CD4-positive, CD25-positive, alpha-beta regulatory T cell (primary cell): ENCODE data around the gene KCTD8. TPM values are rescaled to one million over a fixed set of nuclear protein-coding genes. Genes with fewer than 3 reads are reported as not detected.
A peak's percentile ranks its signal among the peaks of the same experiment; 100 is the strongest.

Experiments
- ATAC-seq, 2 donors: fragments of 150-1000 bp; cut with Tn5 transposase; one replicate each; pipeline ENCODE4 v1.10.0; 2021; ENCODE audit warnings: low read depth in 2 of 2, moderate number of reproducible peaks in 2 of 2, moderate library complexity in 1 of 2
- DNase-seq, 3 donors: peaks; one replicate each; pipeline versions ENCODE4 v3.0.0 to v3.0.0-alpha.2; 2012 to 2022; ENCODE audit warnings: mixed read lengths in 1 of 3
- H3K27ac ChIP-seq: one replicate; pipeline ENCODE4 v1.7.0; 2013; ENCODE audit warnings: mild to moderate bottlenecking, low read length; ENCODE audit not compliant: insufficient read depth, poor library complexity, severe bottlenecking
- H3K27me3 ChIP-seq: one replicate; pipeline ENCODE4 v1.7.0; 2013; ENCODE audit warnings: low read length; ENCODE audit not compliant: control insufficient read depth, insufficient read depth
- H3K36me3 ChIP-seq: one replicate; pipeline ENCODE4 v1.7.0; 2013; ENCODE audit warnings: mild to moderate bottlenecking, low read length, moderate library complexity; ENCODE audit not compliant: control insufficient read depth, insufficient read depth
- H3K4me1 ChIP-seq: 2 replicates; pipeline ENCODE4 v1.7.0; 2013; ENCODE audit warnings: mild to moderate bottlenecking, low read length; ENCODE audit not compliant: insufficient read depth, control insufficient read depth, poor library complexity, severe bottlenecking
- H3K4me3 ChIP-seq: one replicate; pipeline ENCODE4 v1.7.0; 2013; ENCODE audit warnings: low read depth, mild to moderate bottlenecking, low read length, moderate library complexity
- H3K9me3 ChIP-seq, 2 experiments: 1 replicate in 1 of 2; 2 replicates in 1 of 2; pipeline ENCODE4 v1.7.0; 2013; ENCODE audit warnings: low read length in 2 of 2, mild to moderate bottlenecking in 1 of 2, moderate library complexity in 1 of 2; ENCODE audit not compliant: control insufficient read depth in 2 of 2
- H3K27ac Mint-ChIP-seq, 3 donors: one replicate each; pipeline ENCODE4 v1.8.0; 2020 to 2022; ENCODE audit warnings: mild to moderate bottlenecking in 3 of 3, mixed read lengths in 3 of 3, moderate library complexity in 2 of 3
- H3K27me3 Mint-ChIP-seq: one replicate; pipeline ENCODE4 v1.8.0; 2022; ENCODE audit warnings: mild to moderate bottlenecking, mixed read lengths
- H3K36me3 Mint-ChIP-seq: one replicate; pipeline ENCODE4 v1.8.0; 2020; ENCODE audit warnings: mixed read lengths
- H3K4me1 Mint-ChIP-seq, 4 donors: one replicate each; pipeline ENCODE4 v1.8.0; 2020 to 2022; ENCODE audit warnings: mixed read lengths in 4 of 4, mild to moderate bottlenecking in 1 of 4
- H3K4me3 Mint-ChIP-seq, 4 donors: one replicate each; pipeline ENCODE4 v1.8.0; 2020 to 2022; ENCODE audit warnings: mild to moderate bottlenecking in 4 of 4, mixed read lengths in 4 of 4, moderate library complexity in 3 of 4
- H3K9me3 Mint-ChIP-seq, 7 donors: one replicate each; pipeline ENCODE4 v1.8.0; 2020 to 2022; ENCODE audit warnings: mixed read lengths in 7 of 7, mild to moderate bottlenecking in 3 of 7, moderate library complexity in 2 of 7
- polyA plus RNA-seq, 4 donors: library from polyadenylated mRNA; unstranded; fragments of 300-500 nt; fragmentation: Illumina TruSeq; gene quantifications; one replicate each; pipeline ENCODE4 v1.2.3, GENCODE V29; 2021
- total RNA-seq: library from RNA; stranded (reverse); gene quantifications from one replicate; pipeline ENCODE4 v1.2.3, GENCODE V29; 2022

Gene KCTD8
- total and polyA plus RNA-seq, 5 donors from 2014 or later = not detected

GRCh38 chr4:44446801-44447562 is 1.6 kb downstream of the KCTD8 start:
- H3K4me3 Mint-ChIP-seq = peak overlapping the region in 2 of 4 donors; percentile 33 to 39
- no peak overlapping the region for H3K27ac ChIP-seq
- no peak for ATAC-seq
- H3K9me3 ChIP-seq = no peaks in the 10 kb centered on the region
- H3K9me3 Mint-ChIP-seq = peaks cover 0 to 11% (median 0%) of the 10 kb centered on the region in 7 donors
- no peaks in the 10 kb centered on the region for H3K36me3 Mint-ChIP-seq
- peaks cover 48% of the 10 kb centered on the region for H3K27me3 Mint-ChIP-seq
- H3K27ac Mint-ChIP-seq = no peak overlapping the region
- peaks cover 17% of the 10 kb centered on the region for H3K27me3 ChIP-seq
- peaks cover 0 to 12% (median 1%) of the 10 kb centered on the region in 4 donors for H3K4me1 Mint-ChIP-seq
- peaks cover 10% of the 10 kb centered on the region for H3K4me1 ChIP-seq
- DNase-seq = no peak
- no peak overlapping the region for H3K4me3 ChIP-seq
- H3K36me3 ChIP-seq = no peaks in the 10 kb centered on the region

GRCh38 chr4:44446191-44446590 is 2.4 kb downstream of the KCTD8 start:
- DNase-seq (no peak), ATAC-seq (no peak)
- peaks cover 17% of the 10 kb centered on the region for H3K27me3 ChIP-seq
- H3K4me1 ChIP-seq = peaks cover 10% of the 10 kb centered on the region
- H3K27ac ChIP-seq = no peak overlapping the region
- H3K36me3 ChIP-seq = no peaks in the 10 kb centered on the region
- Mint-ChIP-seq H3K27ac (no peak overlapping the region), H3K36me3 (no peaks in the 10 kb centered on the region), H3K27me3 (peaks cover 46% of the 10 kb centered on the region), H3K4me1 (peaks cover 0 to 12% (median 1%) of the 10 kb centered on the region in 4 donors), H3K9me3 (peaks cover 0 to 9% (median 0%) of the 10 kb centered on the region in 7 donors), H3K4me3 (peak overlapping the region in 2 of 4 donors; percentile 22 to 33)
- H3K9me3 ChIP-seq = no peaks in the 10 kb centered on the region
- H3K4me3 ChIP-seq = no peak overlapping the region

- no peak for ATAC-seq
- H3K27ac Mint-ChIP-seq = no peak overlapping the region
- Histone ChIP-seq H3K4me1 (no peaks in the 10 kb centered on the region), H3K36me3 (no peaks in the 10 kb centered on the region), H3K9me3 (no peaks in the 10 kb centered on the region), H3K27me3 (no peaks in the 10 kb centered on the region), H3K4me3 (no peak overlapping the region), H3K27ac (no peak overlapping the region)
- H3K4me1 Mint-ChIP-seq = no peaks in the 10 kb centered on the region
- no peaks in the 10 kb centered on the region for H3K36me3 Mint-ChIP-seq
- DNase-seq = no peak
- peaks cover 4% of the 10 kb centered on the region for H3K27me3 Mint-ChIP-seq
- no peak overlapping the region for H3K4me3 Mint-ChIP-seq
- no peaks in the 10 kb centered on the region for H3K9me3 Mint-ChIP-seq
Measured at GRCh38 chr4:44438687-44439086, 9.9 kb downstream of the KCTD8 start.

GRCh38 chr4:44434247-44434646 is 14.4 kb downstream of the KCTD8 start:
- H3K4me1 ChIP-seq = no peaks in the 10 kb centered on the region
- Mint-ChIP-seq H3K9me3 (no peaks in the 10 kb centered on the region), H3K27ac (no peak overlapping the region), H3K4me1 (no peaks in the 10 kb centered on the region), H3K4me3 (no peak overlapping the region), H3K27me3 (no peaks in the 10 kb centered on the region), H3K36me3 (no peaks in the 10 kb centered on the region)
- H3K4me3 ChIP-seq = no peak overlapping the region
- no peaks in the 10 kb centered on the region for H3K27me3 ChIP-seq
- H3K36me3 ChIP-seq = no peaks in the 10 kb centered on the region
- DNase-seq (no peak), ATAC-seq (no peak)
- H3K9me3 ChIP-seq = no peaks in the 10 kb centered on the region
- H3K27ac ChIP-seq = no peak overlapping the region

GRCh38 chr4:44425614-44426208 is 22.9 kb downstream of the KCTD8 start:
- H3K4me1 ChIP-seq = no peaks in the 10 kb centered on the region
- DNase-seq (no peak), ATAC-seq (no peak)
- no peaks in the 10 kb centered on the region for H3K36me3 Mint-ChIP-seq
- no peak overlapping the region for H3K4me3 ChIP-seq
- no peaks in the 10 kb centered on the region for H3K27me3 Mint-ChIP-seq
- H3K27ac ChIP-seq = no peak overlapping the region
- H3K27ac Mint-ChIP-seq = no peak overlapping the region
- no peak overlapping the region for H3K4me3 Mint-ChIP-seq
- H3K36me3 ChIP-seq = no peaks in the 10 kb centered on the region
- no peaks in the 10 kb centered on the region for H3K4me1 Mint-ChIP-seq
- no peaks in the 10 kb centered on the region for H3K27me3 ChIP-seq
- no peaks in the 10 kb centered on the region for H3K9me3 ChIP-seq
- peaks cover 0 to 1% (median 0%) of the 10 kb centered on the region in 7 donors for H3K9me3 Mint-ChIP-seq

- Histone ChIP-seq H3K9me3 (no peaks in the 10 kb centered on the region), H3K36me3 (no peaks in the 10 kb centered on the region), H3K4me1 (no peaks in the 10 kb centered on the region), H3K4me3 (no peak overlapping the region), H3K27ac (no peak overlapping the region), H3K27me3 (no peaks in the 10 kb centered on the region)
- Mint-ChIP-seq H3K27ac (no peak overlapping the region), H3K4me3 (no peak overlapping the region), H3K4me1 (no peaks in the 10 kb centered on the region), H3K27me3 (no peaks in the 10 kb centered on the region), H3K36me3 (no peaks in the 10 kb centered on the region), H3K9me3 (peaks cover 0 to 5% (median 1%) of the 10 kb centered on the region in 7 donors)
- no peak for ATAC-seq
- DNase-seq = no peak
Measured at GRCh38 chr4:44422912-44423311, 25.7 kb downstream of the KCTD8 start.

- H3K4me1 Mint-ChIP-seq = no peaks in the 10 kb centered on the region
- no peak overlapping the region for H3K4me3 Mint-ChIP-seq
- H3K9me3 ChIP-seq = no peaks in the 10 kb centered on the region
- no peaks in the 10 kb centered on the region for H3K36me3 Mint-ChIP-seq
- H3K27ac ChIP-seq = no peak overlapping the region
- no peak overlapping the region for H3K27ac Mint-ChIP-seq
- no peak overlapping the region for H3K4me3 ChIP-seq
- H3K36me3 ChIP-seq = no peaks in the 10 kb centered on the region
- H3K9me3 Mint-ChIP-seq = peaks cover 0 to 9% (median 1%) of the 10 kb centered on the region in 7 donors
- no peaks in the 10 kb centered on the region for H3K27me3 ChIP-seq
- H3K4me1 ChIP-seq = no peaks in the 10 kb centered on the region
- DNase-seq = no peak
- no peaks in the 10 kb centered on the region for H3K27me3 Mint-ChIP-seq
- no peak for ATAC-seq
Measured at GRCh38 chr4:44421330-44422065, 27.1 kb downstream of the KCTD8 start.
